A375 (cell line): ENCODE data around the gene UGP2. TPM values are rescaled to one million over a fixed set of nuclear protein-coding genes. Genes with fewer than 3 reads are reported as not detected.

ENCODE experiments used
- small RNA-seq: library from RNA; depleted of rRNA; stranded (forward); fragments of <200 nt; gene quantifications from one replicate; pipeline ENCODE3, GENCODE V24; 2014
- total RNA-seq: library from RNA; depleted of rRNA; stranded (reverse); fragments of >200 nt; shearing (Covaris generic); gene quantifications from 2 replicates; pipeline ENCODE4 v1.2.3, GENCODE V29; 2014; rRNA removed

Gene UGP2
- 31.1 and 36.7 TPM in 2 replicates for total RNA-seq

GRCh38 chr2:63841254-63842022 lies at the start of gene UGP2:
Gene UGP2, plus strand, starts transcription at chr2:63841896. Its CDS starts 290 bp downstream, at chr2:63842186.

Small RNAs within 50 kb of the gene (small RNA-seq; reads per million reads assigned to genes)
- gene RF01293: not detected

Other genes with a start within 250 kb of the UGP2 start
- 11.7 and 14.6 TPM in 2 replicates for gene VPS54, start 177.5 kb downstream of the UGP2 start, total RNA-seq